ENCODE data around the gene AFF3.

AFF3 gene

DNA sequence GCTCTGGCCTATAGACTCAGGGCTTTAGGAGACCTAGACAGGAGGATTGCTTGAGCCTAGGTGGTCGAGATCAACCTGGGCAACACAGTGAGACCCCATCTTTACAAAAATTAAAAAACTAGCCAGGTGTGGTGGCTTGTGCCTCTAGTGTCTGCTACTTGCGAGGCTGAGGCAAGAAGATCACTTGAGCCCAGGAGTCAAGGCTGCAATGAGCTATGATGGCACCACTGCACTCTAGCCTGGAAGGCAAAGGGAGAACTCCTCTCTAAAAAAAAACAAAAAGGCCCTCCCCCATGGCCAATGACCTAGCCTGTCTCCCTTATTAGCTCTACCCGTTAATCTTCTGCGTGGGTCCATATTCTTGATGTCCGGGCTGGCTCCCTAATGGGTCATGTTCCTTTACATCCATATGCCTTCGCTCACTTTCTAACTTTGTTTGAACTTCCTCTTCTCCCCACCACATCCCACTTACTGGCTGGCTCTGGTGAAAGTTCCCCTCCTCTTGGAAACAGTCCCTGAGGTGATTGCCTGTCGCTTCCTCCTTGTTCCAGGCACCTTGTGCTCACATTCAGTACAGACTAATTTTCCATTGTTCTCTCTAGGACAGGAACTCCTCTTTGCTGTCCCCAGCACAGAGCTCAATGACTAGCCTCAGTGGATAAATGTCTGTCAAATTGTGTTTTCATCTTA lies 103.0 kb downstream of the AFF3 start:
- DNase-seq, result no peak

- DNase-seq, result no peak
Observed at GRCh38 chr2:100038011-100038410, 104.4 kb downstream of the AFF3 start.

- DNase-seq, result no peak
Observed at GRCh38 chr2:100036793-100037192, 105.6 kb downstream of the AFF3 start.

- no peak for DNase-seq
Observed at GRCh38 chr2:100036026-100036425, 106.4 kb downstream of the AFF3 start.

GRCh38 chr2:100034431-100034830 lies 108.0 kb downstream of the AFF3 start:
- DNase-seq, result no peak

- no peak for DNase-seq
Observed at GRCh38 chr2:100033976-100034375, 108.4 kb downstream of the AFF3 start.

DNA sequence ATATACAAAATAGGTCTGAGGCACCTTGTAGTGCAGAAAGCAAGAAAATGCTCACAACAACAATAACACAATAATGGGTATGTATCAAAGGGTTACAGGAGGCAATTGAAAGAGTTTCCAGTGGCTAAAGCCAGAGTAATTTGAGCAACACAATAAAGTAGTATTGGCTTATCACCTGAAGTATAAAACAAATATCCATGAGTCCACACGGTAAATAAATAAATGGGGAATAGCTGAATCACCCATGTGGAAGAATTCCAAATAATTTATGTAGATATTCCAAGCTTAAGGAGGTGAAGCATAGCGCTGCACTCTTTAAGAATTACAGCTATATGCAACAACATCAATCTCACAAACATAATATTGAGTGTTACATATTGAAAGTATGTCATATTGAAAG lies 110.8 kb downstream of the AFF3 start:
- no peak for DNase-seq

DNA sequence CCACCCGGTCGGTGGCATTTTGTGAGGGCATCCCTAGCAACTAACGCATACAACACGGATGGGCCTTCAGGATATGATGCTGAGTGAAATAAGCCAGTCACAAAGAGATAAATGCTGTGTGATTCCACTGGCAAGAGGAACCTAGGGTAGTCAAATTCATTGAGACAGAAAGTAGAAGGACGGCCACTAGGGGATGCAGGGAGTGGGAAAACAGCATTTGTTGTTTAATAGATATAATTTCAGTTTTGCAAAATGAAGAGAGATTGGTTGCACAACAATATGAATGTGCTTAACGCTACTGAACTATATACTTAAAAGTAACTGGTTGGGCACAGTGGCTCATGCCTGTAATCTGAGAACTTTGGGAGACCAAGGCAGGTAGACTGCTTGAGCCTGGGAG lies 112.9 kb downstream of the AFF3 start:
- DNase-seq, result no peak

GRCh38 chr2:100021791-100022340 lies 120.5 kb downstream of the AFF3 start:
- DNase-seq, result no peak

DNA sequence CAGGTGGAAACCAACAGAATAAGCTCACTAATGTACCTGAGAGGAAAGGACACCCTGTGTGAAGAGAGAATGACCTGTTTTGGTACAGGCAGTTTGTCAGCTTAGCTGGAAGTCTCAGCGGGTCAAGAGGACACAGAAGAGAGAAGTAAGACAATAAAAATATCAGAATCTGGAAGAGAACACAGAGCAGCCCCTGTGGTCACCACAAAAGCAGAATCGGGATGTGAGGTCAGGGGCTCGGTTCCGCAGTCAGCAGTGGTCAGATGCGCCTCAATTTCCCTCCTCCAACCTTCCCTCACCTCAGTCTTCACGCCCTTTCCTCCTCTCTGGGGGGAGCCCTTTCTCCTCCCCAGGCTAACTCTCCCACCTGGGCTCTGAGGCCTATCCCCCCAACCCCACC lies 122.9 kb downstream of the AFF3 start:
- DNase-seq, result no peak

GRCh38 chr2:100018341-100019193 lies 123.8 kb downstream of the AFF3 start:
- no peak for DNase-seq

- no peak for DNase-seq
Observed at GRCh38 chr2:100017633-100018032, 124.8 kb downstream of the AFF3 start.

- no peak for DNase-seq
Observed at GRCh38 chr2:100016756-100017155, 125.6 kb downstream of the AFF3 start.

DNA sequence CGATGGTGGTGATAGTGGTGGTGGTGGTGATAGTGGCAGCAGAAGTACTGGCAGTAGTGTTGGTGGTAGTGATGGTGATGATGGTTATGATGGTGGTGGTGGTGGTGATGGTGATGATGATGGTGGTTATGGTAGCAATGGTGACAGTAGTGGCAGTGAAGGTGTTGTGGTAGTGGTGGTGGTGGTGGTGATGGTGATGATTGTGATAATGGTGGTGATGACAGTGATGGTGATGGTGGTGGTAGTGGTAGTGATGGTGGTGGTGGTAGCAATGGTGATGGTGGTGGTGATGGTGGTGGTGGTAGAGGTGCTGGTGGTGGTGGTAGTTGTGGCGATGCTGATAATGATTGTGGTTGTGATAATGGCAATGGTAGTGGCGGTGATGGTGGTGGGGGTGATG lies 126.5 kb downstream of the AFF3 start:
- DNase-seq, result no peak

- DNase-seq, result no peak
Observed at GRCh38 chr2:100013892-100014677, 128.3 kb downstream of the AFF3 start.

DNA sequence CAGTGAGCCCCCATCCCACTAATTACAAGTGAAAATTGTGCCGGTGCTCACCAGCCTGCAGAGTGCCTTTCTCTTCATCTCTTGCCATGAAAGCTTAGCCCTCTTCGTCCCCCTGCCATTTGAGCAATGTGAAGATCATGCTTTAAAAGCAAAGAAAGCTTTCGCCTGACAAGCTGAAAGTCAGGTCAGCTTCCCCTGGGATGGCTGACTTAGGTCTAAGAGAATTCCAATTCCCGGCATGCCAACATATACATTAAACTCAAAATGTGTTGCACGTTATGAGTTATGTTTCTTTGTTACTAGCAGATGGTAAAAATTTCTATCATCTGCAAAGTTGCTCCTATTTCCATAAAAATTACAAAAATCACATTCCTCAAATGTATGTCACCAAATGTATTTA lies 129.8 kb downstream of the AFF3 start:
- no peak for DNase-seq

GRCh38 chr2:100011272-100011731 lies 131.1 kb downstream of the AFF3 start:
- DNase-seq, result no peak

- no peak for DNase-seq
Observed at GRCh38 chr2:100010606-100011005, 131.8 kb downstream of the AFF3 start.

- no peak for DNase-seq
Observed at GRCh38 chr2:100009743-100010142, 132.6 kb downstream of the AFF3 start.

DNA sequence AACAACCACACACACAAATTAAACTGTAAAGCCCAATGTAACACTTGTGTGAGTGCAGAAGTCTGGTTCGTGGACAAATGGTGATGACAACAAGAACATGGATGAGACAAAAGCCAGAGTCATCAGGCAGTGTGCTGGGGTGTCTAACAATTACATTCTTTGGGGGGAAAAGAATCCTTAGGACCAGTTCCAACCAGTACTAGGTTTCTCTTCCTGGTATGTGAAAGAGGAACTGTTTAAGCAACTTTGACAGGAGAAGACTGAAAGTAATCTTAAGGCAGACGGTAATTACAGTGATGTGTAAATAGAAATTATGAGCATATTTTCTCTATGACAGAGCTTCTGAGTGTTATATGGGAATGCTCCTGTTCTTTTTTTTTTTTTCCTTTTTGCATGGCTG lies 133.4 kb downstream of the AFF3 start:
- no peak for DNase-seq

DNA sequence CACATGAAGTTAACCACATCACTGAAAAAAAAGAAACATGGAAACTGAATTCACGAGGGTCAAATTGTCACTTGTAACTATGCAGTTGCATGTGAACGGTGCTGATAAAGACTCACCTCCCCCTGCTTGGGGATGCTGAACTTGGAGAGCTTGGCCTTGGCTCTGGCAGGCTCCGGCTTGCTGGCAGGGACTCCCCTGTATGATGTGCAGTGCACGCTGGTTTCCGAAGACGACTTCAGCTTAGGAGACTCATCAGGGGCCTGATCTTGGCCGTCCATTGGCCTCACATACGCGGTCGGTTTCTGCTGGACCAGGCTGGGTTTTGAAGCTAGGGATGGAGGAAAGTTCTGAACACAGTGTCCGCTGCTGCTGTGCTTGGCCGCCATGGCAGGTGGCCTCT lies 135.9 kb downstream of the AFF3 start:
- DNase-seq, result no peak

DNA sequence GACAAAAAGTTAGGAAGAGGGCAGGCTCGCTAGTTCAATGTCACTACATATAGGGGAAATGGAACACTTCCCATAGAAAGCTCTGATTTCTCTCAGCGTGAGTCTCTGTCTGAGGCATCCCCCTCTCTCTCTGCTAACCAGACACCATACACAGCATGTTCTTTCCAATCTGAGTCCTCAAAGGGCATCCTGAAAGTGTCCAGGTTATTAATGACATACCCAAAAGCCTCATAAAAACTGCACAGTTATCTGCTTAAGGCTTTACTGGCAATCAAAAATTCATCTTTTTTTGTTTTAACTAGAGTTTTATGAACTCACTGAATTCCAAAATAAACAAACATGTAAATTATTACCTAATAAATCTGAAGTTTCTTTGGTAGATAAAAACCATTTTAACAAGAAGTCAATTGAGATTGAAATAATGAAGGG lies 137.4 kb downstream of the AFF3 start:
- no peak for DNase-seq

DNA sequence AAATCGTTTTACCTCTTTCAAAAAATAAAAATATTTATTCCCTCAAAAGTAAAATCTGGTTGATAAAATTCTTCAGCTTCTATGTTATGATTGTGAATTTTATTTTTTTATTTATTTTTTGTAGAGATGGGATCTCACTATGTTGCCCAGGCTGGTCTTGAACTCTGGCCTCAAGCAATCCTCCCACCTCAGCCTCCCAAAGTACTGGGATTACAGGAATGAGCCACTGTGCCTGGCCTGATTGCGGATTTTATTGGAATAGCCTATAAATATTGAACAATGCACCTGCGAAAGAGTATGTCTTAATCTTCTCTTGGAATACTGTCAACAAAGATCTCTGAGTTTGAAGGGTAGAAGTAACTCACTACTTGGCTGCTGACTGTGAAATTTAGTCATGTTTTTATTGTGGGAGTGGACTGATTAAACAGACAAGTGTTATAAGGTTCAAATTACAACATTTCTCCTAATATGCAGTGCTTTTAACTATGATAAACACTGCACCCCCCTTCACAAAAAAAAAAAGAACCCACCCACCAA lies 138.0 kb downstream of the AFF3 start:
- no peak for DNase-seq

All from activated gamma-delta T cell treated with Interleukin-2 at 50 U/mL for 16 hours (primary cell).